Testis (tissue), 3 donors: ENCODE data around the gene KCNIP3. TPM values are rescaled to one million over a fixed set of nuclear protein-coding genes. Genes with fewer than 3 reads are reported as not detected.

Experiments used
- DNase-seq: peaks from one replicate; pipeline ENCODE4 v3.0.0-alpha.2; 2019
- H3K27ac ChIP-seq, 2 donors: fragments of 200-600 bp; sonication (generic); one replicate each; pipeline ENCODE4 v1.5.1; 2019
- H3K27me3 ChIP-seq: fragments of 200-600 bp; sonication (generic); one replicate; pipeline ENCODE4 v1.5.1; 2019
- H3K36me3 ChIP-seq: fragments of 200-600 bp; sonication (generic); one replicate; pipeline ENCODE4 v1.5.1; 2017; ENCODE audit warnings: low read depth; ENCODE audit errors: missing control alignments
- H3K4me1 ChIP-seq: fragments of 200-600 bp; sonication (generic); one replicate; pipeline ENCODE4 v1.5.1; 2019
- H3K4me3 ChIP-seq, 2 donors: fragments of 200-600 bp; sonication (generic); one replicate each; pipeline ENCODE4 v1.5.1; 2017 to 2019
- H3K9me3 ChIP-seq: fragments of 200-600 bp; sonication (generic); one replicate; pipeline ENCODE4 v1.5.1; 2017
- POLR2A ChIP-seq: fragments of 450-650 bp; IDR thresholded peaks from one replicate; pipeline ENCODE4 v1.6.1; 2017; ENCODE audit warnings: antibody characterized with exemption, mild to moderate bottlenecking, moderate library complexity
- WGBS, 2 donors: methylation state at CpG; one replicate each; pipeline ENCODE4 v1.1.5; 2018; 5-methylcytosine and 5-hydroxymethylcytosine counted together
- intact Hi-C: fragments of 100-400 bp; cut with DNase I; formaldehyde crosslinking; loops from one replicate; pipeline ENCODE4 v1.15.1; 2023; ENCODE audit warnings: low total_unique reads
- polyA plus RNA-seq: library from polyadenylated mRNA; stranded (reverse); fragments of 350-450 nt; fragmentation: Illumina TruSeq; extraction: RNeasy Lipid Tissue Mini Kit (QIAGEN cat#74804); gene quantifications from one replicate; pipeline ENCODE4 v1.2.3, GENCODE V29; 2014; ENCODE audit warnings: low read depth, low replicate concordance; ENCODE audit not compliant: insufficient read depth
- total RNA-seq, 2 donors: library from RNA; depleted of rRNA; stranded (reverse); fragments of >200 nt; gene quantifications; one replicate each; pipeline ENCODE4 v1.2.3, GENCODE V29; 2016
- TF ChIP-seq, protein P1 (sequence below), 3 experiments: fragments of 450-650 bp in 2 of 3; fragments of 200-600 bp in 1 of 3; sonication (generic) in 1 of 3; IDR thresholded peaks; one replicate each; pipeline ENCODE4 v1.5.1; 2016 to 2019; ENCODE audit warnings: antibody characterized with exemption in 3 of 3, mild to moderate bottlenecking in 2 of 3, moderate library complexity in 1 of 3

Gene KCNIP3
- total and polyA plus RNA-seq, 3 donors from 2014 or later: 23.9 to 69.1 (median 43.4) TPM

DNA sequence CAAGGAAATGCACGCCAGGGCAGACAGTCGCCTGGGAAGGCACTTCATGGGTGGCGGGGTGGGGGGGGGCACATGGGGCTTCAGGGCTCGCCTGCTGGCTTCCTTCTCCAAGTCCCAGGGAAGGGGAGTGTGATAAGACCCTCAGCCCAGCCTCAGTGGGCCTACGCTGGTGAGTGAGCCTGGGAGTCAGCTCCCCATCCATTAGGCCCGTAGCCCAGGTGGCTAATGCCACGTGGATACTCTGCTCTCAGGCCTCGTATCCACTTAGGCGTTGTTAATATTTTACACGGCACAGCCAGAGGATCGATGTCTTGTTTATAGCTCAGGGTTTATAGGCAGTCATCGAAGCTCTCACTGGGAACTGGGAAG is 47.1 kb downstream of the KCNIP3 start:
- WGBS, 2 donors: 75 to 87% methylated on average over 4 to 12 of the region's 12 CpGs
- Histone ChIP-seq H3K36me3 (no peaks in the 10 kb centered on the region), H3K27ac (no peak overlapping the region), H3K4me1 (peaks cover 21% of the 10 kb centered on the region), H3K4me3 (no peak overlapping the region), H3K27me3 (no peaks in the 10 kb centered on the region), H3K9me3 (no peaks in the 10 kb centered on the region)
- intact Hi-C loops: loop anchor here (5.0 kb wide), 1 partner anchor 58 kb away; the partner anchor contains the start of gene FAHD2A
- no peak for TF ChIP-seq POLR2A
- TF ChIP-seq, protein P1, sequence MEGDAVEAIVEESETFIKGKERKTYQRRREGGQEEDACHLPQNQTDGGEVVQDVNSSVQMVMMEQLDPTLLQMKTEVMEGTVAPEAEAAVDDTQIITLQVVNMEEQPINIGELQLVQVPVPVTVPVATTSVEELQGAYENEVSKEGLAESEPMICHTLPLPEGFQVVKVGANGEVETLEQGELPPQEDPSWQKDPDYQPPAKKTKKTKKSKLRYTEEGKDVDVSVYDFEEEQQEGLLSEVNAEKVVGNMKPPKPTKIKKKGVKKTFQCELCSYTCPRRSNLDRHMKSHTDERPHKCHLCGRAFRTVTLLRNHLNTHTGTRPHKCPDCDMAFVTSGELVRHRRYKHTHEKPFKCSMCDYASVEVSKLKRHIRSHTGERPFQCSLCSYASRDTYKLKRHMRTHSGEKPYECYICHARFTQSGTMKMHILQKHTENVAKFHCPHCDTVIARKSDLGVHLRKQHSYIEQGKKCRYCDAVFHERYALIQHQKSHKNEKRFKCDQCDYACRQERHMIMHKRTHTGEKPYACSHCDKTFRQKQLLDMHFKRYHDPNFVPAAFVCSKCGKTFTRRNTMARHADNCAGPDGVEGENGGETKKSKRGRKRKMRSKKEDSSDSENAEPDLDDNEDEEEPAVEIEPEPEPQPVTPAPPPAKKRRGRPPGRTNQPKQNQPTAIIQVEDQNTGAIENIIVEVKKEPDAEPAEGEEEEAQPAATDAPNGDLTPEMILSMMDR (IDR thresholded peaks at IDR 0.05): no peak
- no peak for DNase-seq

DNA sequence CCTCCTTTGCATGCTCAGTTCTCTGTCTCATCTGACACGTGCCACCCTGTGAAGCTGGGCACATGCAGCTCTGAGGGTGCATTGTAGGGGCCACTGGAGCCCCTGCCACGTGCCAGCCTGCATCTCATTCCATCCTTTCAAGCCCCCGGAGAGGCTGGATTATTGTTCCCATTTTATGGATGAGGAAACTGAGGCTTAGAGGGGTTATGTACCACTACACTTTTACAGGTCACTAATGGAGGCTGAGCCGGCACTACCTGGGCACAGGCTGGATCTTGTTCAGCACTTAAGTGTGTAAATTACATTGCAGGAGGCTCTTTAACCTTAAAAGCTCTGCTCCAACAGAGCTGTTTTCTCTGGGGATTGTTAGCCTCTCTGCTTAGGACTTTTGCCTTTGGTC is 47.5 kb downstream of the KCNIP3 start:
- H3K27me3 ChIP-seq: no peaks in the 10 kb centered on the region
- no peaks in the 10 kb centered on the region for H3K36me3 ChIP-seq
- peak overlapping the region in 1 of 2 donors; percentile 67 for H3K4me3 ChIP-seq
- no peaks in the 10 kb centered on the region for H3K9me3 ChIP-seq
- TF ChIP-seq, protein P1 (IDR thresholded peaks at IDR 0.05): no peak
- no peak for TF ChIP-seq POLR2A
- DNase-seq: no peak
- 73 to 80% methylated on average over 4 of the region's 4 CpGs for WGBS, 2 donors
- no peak overlapping the region for H3K27ac ChIP-seq
- peaks cover 26% of the 10 kb centered on the region for H3K4me1 ChIP-seq
- intact Hi-C loops: loop anchor here (5.0 kb wide), 2 partner anchors 43 to 58 kb away; partner anchors contain the start of gene FAHD2A

DNA sequence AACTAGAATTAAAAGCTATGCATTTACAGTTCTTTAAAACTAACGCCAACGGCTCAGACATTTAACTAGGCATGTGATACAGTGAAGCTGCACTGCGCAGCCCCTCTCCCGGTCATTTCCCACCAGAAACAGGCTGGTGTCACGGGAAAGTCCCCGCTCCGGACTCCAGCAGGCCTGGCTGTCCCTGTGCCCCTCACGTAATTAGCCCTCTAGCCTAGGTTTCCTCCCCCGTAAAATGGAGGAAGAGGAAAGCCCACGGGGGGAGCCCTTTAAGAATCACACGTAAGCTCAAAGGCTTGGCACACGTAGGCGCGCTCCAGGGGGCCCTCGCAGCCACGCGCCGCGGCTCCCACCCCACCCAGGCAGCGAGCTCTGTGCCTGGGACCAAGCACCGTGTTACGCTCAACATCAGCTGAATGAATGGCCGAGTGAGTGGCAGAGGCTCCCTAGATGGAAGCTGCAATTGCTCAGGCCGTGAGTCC is 48.0 kb downstream of the KCNIP3 start:
- intact Hi-C loops: loop anchor here (5.0 kb wide), 1 partner anchor 42 kb away; no protein-coding TSS in a partner anchor

DNA sequence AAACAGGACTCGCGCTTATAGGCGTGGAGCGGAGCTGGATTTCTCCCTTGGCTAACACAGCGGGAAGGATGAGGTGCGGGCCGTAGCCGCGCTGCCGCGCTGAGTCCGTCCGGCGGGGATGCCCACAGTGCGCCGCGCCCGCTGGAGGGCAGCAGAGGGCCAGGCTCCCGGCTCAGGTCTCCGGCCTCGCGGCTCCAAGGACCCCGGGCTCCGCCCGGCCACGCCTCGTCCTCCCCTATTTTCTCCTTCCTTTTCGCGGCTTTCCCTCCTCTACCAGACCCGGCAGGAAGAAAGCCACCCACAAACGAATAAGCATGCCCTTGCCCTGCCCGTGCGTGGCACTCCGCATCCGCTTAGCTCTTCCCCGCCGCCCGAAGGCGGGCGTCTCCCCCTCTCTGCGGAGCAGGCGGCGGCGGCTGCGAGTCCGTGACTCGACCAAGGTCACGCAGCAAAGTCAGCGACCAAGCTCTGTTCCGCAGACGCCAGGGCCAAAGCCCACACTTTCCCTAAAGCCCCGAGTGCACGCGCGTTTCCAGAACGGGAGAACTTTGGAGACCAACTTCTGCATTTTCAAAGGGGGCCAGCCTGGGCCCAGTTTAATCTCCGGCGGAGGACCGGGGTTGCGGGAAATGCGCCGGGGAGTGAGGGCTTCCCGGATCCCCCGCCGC is 48.5 kb downstream of the KCNIP3 start:
- DNase-seq: peak; percentile 92
- H3K9me3 ChIP-seq: no peaks in the 10 kb centered on the region
- 0% methylated on average over 39 to 60 of the region's 65 CpGs for WGBS, 2 donors
- no peak for TF ChIP-seq POLR2A
- TF ChIP-seq, protein P1 (IDR thresholded peaks at IDR 0.05): peak; percentile 72 to 83 (median 81)
- peak overlapping the region; percentile 64 to 67 for H3K4me3 ChIP-seq
- peaks cover 32% of the 10 kb centered on the region for H3K4me1 ChIP-seq
- H3K27me3 ChIP-seq: no peaks in the 10 kb centered on the region
- H3K36me3 ChIP-seq: no peaks in the 10 kb centered on the region
- intact Hi-C loops: loop anchor here (5.0 kb wide), 1 partner anchor 42 kb away; no protein-coding TSS in a partner anchor
- H3K27ac ChIP-seq: peak overlapping the region; percentile 71 to 86

More for the DNA sequence above, 48.0 kb downstream of the KCNIP3 start:
- DNase-seq: no peak
- TF ChIP-seq POLR2A: no peak
- TF ChIP-seq, protein P1 (IDR thresholded peaks at IDR 0.05): no peak
- Histone ChIP-seq H3K4me3 (peak overlapping the region; percentile 64 to 67), H3K36me3 (no peaks in the 10 kb centered on the region), H3K4me1 (peaks cover 29% of the 10 kb centered on the region), H3K27ac (peak overlapping the region; percentile 71 to 86), H3K27me3 (no peaks in the 10 kb centered on the region), H3K9me3 (no peaks in the 10 kb centered on the region)
- 10 to 44% methylated on average over 10 to 24 of the region's 24 CpGs for WGBS, 2 donors
